ENCODE results near the gene SUCLG1.

GRCh38 chr2:84458551-84459017 is 496 bp downstream of the SUCLG1 start:
- TF ChIP-seq, protein P1, sequence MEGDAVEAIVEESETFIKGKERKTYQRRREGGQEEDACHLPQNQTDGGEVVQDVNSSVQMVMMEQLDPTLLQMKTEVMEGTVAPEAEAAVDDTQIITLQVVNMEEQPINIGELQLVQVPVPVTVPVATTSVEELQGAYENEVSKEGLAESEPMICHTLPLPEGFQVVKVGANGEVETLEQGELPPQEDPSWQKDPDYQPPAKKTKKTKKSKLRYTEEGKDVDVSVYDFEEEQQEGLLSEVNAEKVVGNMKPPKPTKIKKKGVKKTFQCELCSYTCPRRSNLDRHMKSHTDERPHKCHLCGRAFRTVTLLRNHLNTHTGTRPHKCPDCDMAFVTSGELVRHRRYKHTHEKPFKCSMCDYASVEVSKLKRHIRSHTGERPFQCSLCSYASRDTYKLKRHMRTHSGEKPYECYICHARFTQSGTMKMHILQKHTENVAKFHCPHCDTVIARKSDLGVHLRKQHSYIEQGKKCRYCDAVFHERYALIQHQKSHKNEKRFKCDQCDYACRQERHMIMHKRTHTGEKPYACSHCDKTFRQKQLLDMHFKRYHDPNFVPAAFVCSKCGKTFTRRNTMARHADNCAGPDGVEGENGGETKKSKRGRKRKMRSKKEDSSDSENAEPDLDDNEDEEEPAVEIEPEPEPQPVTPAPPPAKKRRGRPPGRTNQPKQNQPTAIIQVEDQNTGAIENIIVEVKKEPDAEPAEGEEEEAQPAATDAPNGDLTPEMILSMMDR (conservative IDR thresholded peaks at IDR 0.05), result no peak
- no peak for TF ChIP-seq EZH2 (IDR thresholded peaks at IDR 0.05; ENCODE audit: low read depth)
